Stimulated activated CD8-positive, alpha-beta memory T cell treated with anti-CD3 and anti-CD28 coated beads, Interleukin-15, amount 100 ng/mL, for 4 hours (primary cell): ENCODE measurements around the gene TARDBP.
"Not testable (repeated sequence)": the region's sequence is repeated elsewhere in the genome, so short reads cannot be mapped to it uniquely, and the experiment has no call there.

Source experiments
- DNase-seq, 2 donors: peaks; one replicate each; pipeline ENCODE4 v3.0.0-alpha.2; 2020; ENCODE audit warnings: low read depth in 2 of 2

TARDBP gene

GRCh38 chr1:10992864-10993263 lies 19.6 kb upstream of the TARDBP start:
- DNase-seq: no peak

GRCh38 chr1:10996100-10996499 lies 16.4 kb upstream of the TARDBP start:
- DNase-seq: no peak

GRCh38 chr1:11000526-11000925 lies 11.9 kb upstream of the TARDBP start:
- no peak for DNase-seq

- no peak for DNase-seq
These were observed 692 bp downstream of the TARDBP start for GRCh38 chr1:11013160-11013531.

GRCh38 chr1:11019358-11019757 lies 6.9 kb downstream of the TARDBP start:
- DNase-seq: not testable (repeated sequence)

- no peak for DNase-seq
These were observed 7.5 kb downstream of the TARDBP start for GRCh38 chr1:11019971-11020370.

- no peak for DNase-seq
These were observed 10.7 kb downstream of the TARDBP start for GRCh38 chr1:11023201-11023600.

GRCh38 chr1:11024154-11024873 lies 11.9 kb downstream of the TARDBP start:
- DNase-seq: no peak

- no peak for DNase-seq
These were observed 12.4 kb downstream of the TARDBP start for GRCh38 chr1:11024874-11025203.

GRCh38 chr1:11025618-11026017 lies 13.2 kb downstream of the TARDBP start:
- no peak for DNase-seq

- no peak for DNase-seq
These were observed 13.6 kb downstream of the TARDBP start for GRCh38 chr1:11026052-11026451.

GRCh38 chr1:11026903-11027302 lies 14.4 kb downstream of the TARDBP start:
- DNase-seq: no peak

- no peak for DNase-seq
These were observed 14.9 kb downstream of the TARDBP start for GRCh38 chr1:11027316-11027715.

- DNase-seq: no peak
These were observed 15.6 kb downstream of the TARDBP start for GRCh38 chr1:11028018-11028417.

GRCh38 chr1:11030865-11031264 lies 18.4 kb downstream of the TARDBP start:
- DNase-seq: no peak

GRCh38 chr1:11031624-11032262 lies 19.3 kb downstream of the TARDBP start:
- no peak for DNase-seq

GRCh38 chr1:11037019-11037739 lies 24.7 kb downstream of the TARDBP start:
- DNase-seq: not testable (repeated sequence)

GRCh38 chr1:11037740-11038182 lies 25.3 kb downstream of the TARDBP start:
- peak; percentile 53 to 75 for DNase-seq

GRCh38 chr1:11039351-11040104 lies 27.1 kb downstream of the TARDBP start:
- DNase-seq: no peak

- DNase-seq: not testable (repeated sequence)
These were observed 27.6 kb downstream of the TARDBP start for GRCh38 chr1:11040105-11040429.

- DNase-seq: no peak
These were observed 28.6 kb downstream of the TARDBP start for GRCh38 chr1:11041048-11041447.

GRCh38 chr1:11042065-11042464 lies 29.6 kb downstream of the TARDBP start:
- no peak for DNase-seq
